Mucosa of rectum (tissue), 2 donors: ENCODE data around the gene PPP2R2C.

Experiments
- H3K27ac ChIP-seq, 2 donors: one replicate each; pipeline ENCODE4 v1.7.0; 2013; ENCODE audit warnings: inconsistent platforms in 2 of 2, low read depth in 2 of 2, low read length in 2 of 2
- H3K27me3 ChIP-seq, 2 donors: one replicate each; pipeline ENCODE4 v1.7.0; 2013; ENCODE audit warnings: low read length in 2 of 2; ENCODE audit not compliant: control insufficient read depth in 2 of 2, insufficient read depth in 2 of 2
- H3K36me3 ChIP-seq, 2 donors: one replicate each; pipeline ENCODE4 v1.7.0; 2013; ENCODE audit warnings: low read length in 2 of 2; ENCODE audit not compliant: control insufficient read depth in 2 of 2, insufficient read depth in 2 of 2
- H3K4me1 ChIP-seq, 2 donors: one replicate each; pipeline ENCODE4 v1.7.0; 2013; ENCODE audit warnings: low read length in 2 of 2, mild to moderate bottlenecking in 1 of 2; ENCODE audit not compliant: control insufficient read depth in 2 of 2, insufficient read depth in 2 of 2
- H3K4me3 ChIP-seq, 2 donors: one replicate each; pipeline ENCODE4 v1.7.0; 2013; ENCODE audit warnings: low read length in 2 of 2
- H3K9ac ChIP-seq, 2 donors: one replicate each; pipeline ENCODE4 v1.7.0; 2013; ENCODE audit warnings: low read length in 2 of 2, low read depth in 1 of 2, mild to moderate bottlenecking in 1 of 2
- H3K9me3 ChIP-seq, 2 donors: one replicate each; pipeline ENCODE4 v1.7.0; 2013; ENCODE audit warnings: low read length in 2 of 2; ENCODE audit not compliant: control insufficient read depth in 2 of 2
- donor health status: healthy.
- donor health status: Normal muscosa, but diverticular disease.

PPP2R2C gene

GRCh38 chr4:6374575-6374974, 97.8 kb downstream of the PPP2R2C start:
- H3K36me3 ChIP-seq = no peaks in the 10 kb centered on the region
- H3K4me3 ChIP-seq = no peak overlapping the region
- H3K27ac ChIP-seq = no peak overlapping the region
- no peaks in the 10 kb centered on the region for H3K4me1 ChIP-seq
- no peak overlapping the region for H3K9ac ChIP-seq
- H3K9me3 ChIP-seq = no peaks in the 10 kb centered on the region
- H3K27me3 ChIP-seq = no peaks in the 10 kb centered on the region

DNA sequence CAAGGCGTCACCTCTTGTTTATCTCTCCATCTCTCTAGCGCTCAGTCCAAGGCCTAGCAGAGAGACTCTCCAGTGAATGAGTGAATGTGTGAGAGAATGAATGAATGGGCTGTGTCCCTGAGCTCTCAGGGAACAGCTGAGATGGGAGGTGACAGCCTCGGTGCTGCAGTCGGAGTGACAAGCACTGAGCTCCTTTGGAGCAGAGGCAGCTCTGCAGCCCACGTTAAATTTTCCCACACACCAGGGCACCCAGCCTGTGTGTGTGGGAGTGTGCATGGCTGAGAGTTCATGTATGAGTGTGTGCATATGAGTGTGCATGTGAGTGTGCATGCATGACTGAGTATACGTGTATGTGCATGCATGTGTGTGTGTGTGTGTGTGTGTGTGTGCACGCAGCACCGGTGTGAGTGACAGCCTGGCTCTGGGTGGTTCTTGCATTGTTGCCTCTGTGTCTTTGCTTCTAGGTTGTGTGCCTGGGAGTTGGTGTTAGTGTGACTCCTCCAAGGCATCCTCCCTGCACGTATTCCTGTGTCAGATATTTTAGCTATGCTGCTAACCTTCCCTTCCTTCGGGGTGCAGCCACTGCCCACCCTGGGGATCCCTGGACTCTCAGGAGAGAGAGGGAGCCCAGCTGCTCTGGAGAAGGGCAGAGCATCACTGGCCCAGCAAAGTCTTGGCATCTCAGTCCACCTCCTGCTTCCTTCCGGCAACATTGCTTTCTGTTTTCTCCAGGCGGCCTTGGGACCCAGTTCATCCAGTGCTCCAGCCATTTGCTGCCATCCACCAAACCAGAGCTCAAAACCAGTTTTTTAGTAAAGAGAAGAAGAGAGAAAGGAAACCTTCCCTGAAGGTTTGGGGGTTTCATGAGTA, 98.6 kb downstream of the PPP2R2C start:
- H3K4me3 ChIP-seq = no peak overlapping the region
- H3K9me3 ChIP-seq = no peaks in the 10 kb centered on the region
- H3K27me3 ChIP-seq = no peaks in the 10 kb centered on the region
- no peaks in the 10 kb centered on the region for H3K36me3 ChIP-seq
- H3K9ac ChIP-seq = no peak overlapping the region
- H3K27ac ChIP-seq = no peak overlapping the region
- no peaks in the 10 kb centered on the region for H3K4me1 ChIP-seq

GRCh38 chr4:6372649-6373525, 99.5 kb downstream of the PPP2R2C start:
- H3K4me3 ChIP-seq = no peak overlapping the region
- no peaks in the 10 kb centered on the region for H3K36me3 ChIP-seq
- H3K9ac ChIP-seq = no peak overlapping the region
- H3K27me3 ChIP-seq = no peaks in the 10 kb centered on the region
- H3K4me1 ChIP-seq = no peaks in the 10 kb centered on the region
- no peak overlapping the region for H3K27ac ChIP-seq
- no peaks in the 10 kb centered on the region for H3K9me3 ChIP-seq

DNA sequence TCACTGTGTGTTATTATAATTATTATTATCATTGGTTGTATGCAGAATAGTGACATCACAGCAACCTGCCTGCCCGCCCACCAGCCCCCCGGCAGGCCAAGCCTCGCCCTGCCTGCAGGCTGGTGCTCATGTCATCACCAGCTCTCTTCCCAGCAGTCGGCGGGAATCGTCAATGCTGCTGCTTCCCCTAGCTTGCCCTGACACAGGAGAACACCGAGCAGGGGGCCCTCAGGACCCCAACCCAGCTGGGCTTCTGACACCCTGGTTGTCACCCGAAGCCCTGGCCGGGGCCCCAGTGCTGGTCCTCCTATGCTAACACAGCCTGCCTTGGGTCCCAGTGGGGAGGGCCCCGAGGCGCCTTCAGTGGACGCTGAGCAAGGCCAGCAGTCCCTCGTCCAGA, 100.6 kb downstream of the PPP2R2C start:
- H3K9me3 ChIP-seq = no peaks in the 10 kb centered on the region
- H3K4me3 ChIP-seq = no peak overlapping the region
- H3K36me3 ChIP-seq = no peaks in the 10 kb centered on the region
- H3K9ac ChIP-seq = no peak overlapping the region
- H3K27ac ChIP-seq = no peak overlapping the region
- H3K27me3 ChIP-seq = peaks cover 0 to 3% of the 10 kb centered on the region in 2 donors
- H3K4me1 ChIP-seq = no peaks in the 10 kb centered on the region

DNA sequence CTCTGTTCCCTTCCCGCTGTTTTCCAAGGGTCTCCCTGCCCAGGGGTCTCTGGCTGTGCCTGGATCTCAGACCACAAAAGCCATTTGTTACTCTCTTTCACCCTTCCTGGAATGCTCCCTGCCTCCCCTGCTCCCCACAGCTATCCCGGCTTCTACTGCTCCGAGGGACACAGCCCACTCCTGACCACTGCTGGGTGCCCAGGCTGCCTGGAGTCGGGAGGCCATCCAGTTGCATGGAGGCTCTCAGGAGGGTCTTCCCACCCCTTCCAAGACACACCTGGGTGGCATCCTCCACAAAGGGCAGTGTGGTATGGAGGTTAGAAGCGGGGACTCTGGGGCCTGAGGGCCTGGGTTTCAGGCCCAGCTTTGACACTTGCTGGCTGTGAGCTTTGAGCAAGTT, 101.1 kb downstream of the PPP2R2C start:
- Histone ChIP-seq H3K4me1 (no peaks in the 10 kb centered on the region), H3K36me3 (no peaks in the 10 kb centered on the region), H3K4me3 (no peak overlapping the region), H3K27ac (no peak overlapping the region), H3K27me3 (peaks cover 0 to 3% of the 10 kb centered on the region in 2 donors), H3K9me3 (no peaks in the 10 kb centered on the region), H3K9ac (no peak overlapping the region)

GRCh38 chr4:6369924-6370645, 102.3 kb downstream of the PPP2R2C start:
- Histone ChIP-seq H3K36me3 (no peaks in the 10 kb centered on the region), H3K27me3 (peaks cover 0 to 3% of the 10 kb centered on the region in 2 donors), H3K4me1 (no peaks in the 10 kb centered on the region), H3K27ac (no peak overlapping the region), H3K4me3 (no peak overlapping the region), H3K9ac (no peak overlapping the region), H3K9me3 (no peaks in the 10 kb centered on the region)

- Histone ChIP-seq H3K9ac (no peak overlapping the region), H3K27me3 (peaks cover 0 to 3% of the 10 kb centered on the region in 2 donors), H3K4me1 (no peaks in the 10 kb centered on the region), H3K4me3 (no peak overlapping the region), H3K27ac (no peak overlapping the region), H3K36me3 (no peaks in the 10 kb centered on the region), H3K9me3 (no peaks in the 10 kb centered on the region)
Observed at GRCh38 chr4:6369511-6369910, 102.9 kb downstream of the PPP2R2C start.

- no peaks in the 10 kb centered on the region for H3K9me3 ChIP-seq
- no peaks in the 10 kb centered on the region for H3K36me3 ChIP-seq
- no peak overlapping the region for H3K27ac ChIP-seq
- H3K4me3 ChIP-seq = no peak overlapping the region
- H3K4me1 ChIP-seq = no peaks in the 10 kb centered on the region
- no peak overlapping the region for H3K9ac ChIP-seq
- peaks cover 0 to 3% of the 10 kb centered on the region in 2 donors for H3K27me3 ChIP-seq
Observed at GRCh38 chr4:6369035-6369434, 103.4 kb downstream of the PPP2R2C start.

DNA sequence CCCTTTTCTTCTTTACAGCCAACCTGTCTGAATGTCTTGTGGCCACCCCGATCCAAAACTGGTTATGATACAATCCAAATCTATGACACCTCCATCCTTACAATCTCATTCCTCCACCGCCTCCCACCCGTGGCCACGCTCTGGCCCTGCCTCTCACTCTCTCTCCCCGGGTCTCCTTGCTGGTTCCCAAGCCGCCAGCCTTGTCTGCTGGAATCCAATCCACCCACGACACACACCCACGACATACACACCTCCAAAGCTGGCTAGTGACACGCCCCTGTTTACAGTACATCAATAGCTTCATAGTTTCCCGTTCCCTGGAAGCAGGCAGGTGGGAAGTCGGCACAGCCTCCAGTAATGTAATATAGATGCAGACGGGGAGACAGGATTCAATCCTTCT, 103.8 kb downstream of the PPP2R2C start:
- Histone ChIP-seq H3K27ac (no peak overlapping the region), H3K27me3 (peaks cover 0 to 6% of the 10 kb centered on the region in 2 donors), H3K36me3 (no peaks in the 10 kb centered on the region), H3K4me1 (no peaks in the 10 kb centered on the region), H3K4me3 (no peak overlapping the region), H3K9ac (no peak overlapping the region), H3K9me3 (no peaks in the 10 kb centered on the region)
